GM12864 (cell line): Measurements from ENCODE around the gene RUNDC3A.

Source experiments
- DNase-seq: peaks from one replicate; pipeline ENCODE4 v3.0.0-alpha.2; 2011; ENCODE audit warnings: low read depth
- H3K4me3 ChIP-seq: 2 replicates; pipeline ENCODE4 v1.5.1; 2011; ENCODE audit warnings: mild to moderate bottlenecking, low read depth, low read length, control low read depth
- CTCF ChIP-seq: IDR thresholded peaks from 2 replicates; pipeline ENCODE4 v1.5.1; 2011; ENCODE audit warnings: low read depth, mild to moderate bottlenecking, moderate library complexity, low read length, control low read depth, inconsistent platforms; ENCODE audit errors: missing control alignments

RUNDC3A gene

GRCh38 chr17:44367231-44367979 is 59.0 kb downstream of the RUNDC3A start:
- DNase-seq = no peak

More at GRCh38 chr17:44367231-44367979, 59.0 kb downstream of the RUNDC3A start:
- no peak overlapping the region for H3K4me3 ChIP-seq
- TF ChIP-seq CTCF = no peak
